ENCODE results near the gene LPP. TPM values are rescaled to one million over a fixed set of nuclear protein-coding genes. Genes with fewer than 3 reads are reported as not detected.

Gene LPP
- total and polyA plus RNA-seq, 2 of the 4 experiments (the other 2 are of a cell fraction): 16.0 to 130 TPM

GRCh38 chr3:188394623-188395022 is 240.7 kb downstream of the LPP start:
- Histone ChIP-seq H4K8ac (ENCODE audit: low read depth in 2 of 2, low read length in 2 of 2) (no peak overlapping the region; a peak in 1 of 4 replicates), H2BK15ac (ENCODE audit: low read depth, low read length) (no peak overlapping the region), H3K4me1 (ENCODE audit: control insufficient read depth, insufficient read depth, low read length) (peaks cover 9% of the 10 kb centered on the region), H3K4ac (ENCODE audit: low read depth, low read length) (no peak overlapping the region), H3K23ac (ENCODE audit: low read depth, low read length) (no peak overlapping the region), H3K56ac (ENCODE audit: extremely low read depth, insufficient read depth, low read length) (no peak overlapping the region), H3K27me3 (ENCODE audit: control insufficient read depth, insufficient read depth, low read length) (no peaks in the 10 kb centered on the region), H2BK5ac (ENCODE audit: low read depth, low read length, poor library complexity, severe bottlenecking) (peak overlapping the region; percentile 39), H2AK5ac (ENCODE audit: low read depth, low read length) (no peak overlapping the region), H3K79me1 (ENCODE audit: low read depth in 1 of 2, low read length in 2 of 2) (peaks cover 56 to 87% of the 10 kb centered on the region in 2 experiments), H2AFZ (replicated peaks; ENCODE audit: low read length, poor library complexity) (no peak overlapping the region), H4K5ac (ENCODE audit: low read depth, low read length) (no peak overlapping the region), H3K9me1 (ENCODE audit: insufficient read depth, low read length) (peaks cover 4% of the 10 kb centered on the region; the same call in 1 of the 2 replicates), H2BK20ac (ENCODE audit: low read depth, low read length) (no peak overlapping the region), H3K9ac (ENCODE audit: low read depth, low read length) (no peak overlapping the region), H3K4me2 (ENCODE audit: low read depth, low read length) (no peak overlapping the region), H3K18ac (ENCODE audit: low read depth, low read length) (no peak overlapping the region), H3K14ac (replicated peaks; ENCODE audit: low read depth, low read length) (no peak overlapping the region), H3K4me3 (ENCODE audit: insufficient read depth, low read depth, low read length) (no peak overlapping the region), H3K36me3 (ENCODE audit: control insufficient read depth, insufficient read depth, low read length) (peaks cover 2% of the 10 kb centered on the region; the same call in 1 of the 2 replicates), H3K9me3 (ENCODE audit: control insufficient read depth, insufficient read depth, low read length) (no peaks in the 10 kb centered on the region), H4K20me1 (ENCODE audit: insufficient read depth, low read length) (peaks cover 48% of the 10 kb centered on the region), H2AK9ac (replicated peaks; ENCODE audit: low read depth, low read length, poor library complexity) (no peak overlapping the region), H2BK120ac (ENCODE audit: low read depth, low read length) (no peak overlapping the region), H4K91ac (ENCODE audit: insufficient read depth, low read depth, low read length) (no peak overlapping the region), H3K27ac (ENCODE audit: insufficient read depth, low read length) (no peak overlapping the region)
- intact Hi-C loops (cut with micrococcal nuclease) (no loop called here), dilution Hi-C loops (cut with HindIII; ENCODE audit: low sequenced_read_pairs, unreplicated experiment) (no loop called here), in situ Hi-C loops (cut with MboI; ENCODE audit: low sequenced_read_pairs) (no loop called here)
- TF ChIP-seq CEBPB (IDR thresholded peaks at IDR 0.05; ENCODE audit: low read depth, low read length): no peak
- no peak for TF ChIP-seq POLR2A (IDR thresholded peaks at IDR 0.05; ENCODE audit: low read depth, low read length)
- TF ChIP-seq BHLHE40 (IDR thresholded peaks at IDR 0.05; ENCODE audit: low read depth, low read length): no peak
- no peak for TF ChIP-seq RAD21 (IDR thresholded peaks at IDR 0.05; ENCODE audit: low read length)
- TF ChIP-seq CHD1 (IDR thresholded peaks at IDR 0.05; ENCODE audit: low read depth, low read length): no peak
- TF ChIP-seq MXI1 (IDR thresholded peaks at IDR 0.05; ENCODE audit: borderline replicate concordance, low read depth, low read length): no peak
- no peak for TF ChIP-seq MAFK (IDR thresholded peaks at IDR 0.05; ENCODE audit: low read depth, low read length)
- no peak for TF ChIP-seq USF2 (IDR thresholded peaks at IDR 0.05; ENCODE audit: low read depth, low read length)
- TF ChIP-seq SMC3 (IDR thresholded peaks at IDR 0.05; ENCODE audit: low read depth, low read length): no peak
- TF ChIP-seq FOS (IDR thresholded peaks at IDR 0.05; ENCODE audit: low read depth, low read length): no peak
- no peak for TF ChIP-seq CTCF (conservative IDR thresholded peaks at IDR 0.05; ENCODE audit: low read depth, low read length)
- no CpG with 5 or more reads among the region's 1 CpG for WGBS, 2 experiments (ENCODE audit: extremely low coverage in 2 of 2, insufficient read length in 1 of 2)
- ATAC-seq (ENCODE audit: low read depth): no peak
- CTCF ChIA-PET: no interaction called here
- no TSS peak for BruUV-seq (replicated peaks)
- POLR2A ChIA-PET (ENCODE audit: unreplicated experiment): no interaction called here
- no peak for DNase-seq
